Measurements from ENCODE around the gene ZSCAN29. TPM values are rescaled to one million over a fixed set of nuclear protein-coding genes. Genes with fewer than 3 reads are reported as not detected.

Gene ZSCAN29
- total RNA-seq: 18.2 TPM

DNA sequence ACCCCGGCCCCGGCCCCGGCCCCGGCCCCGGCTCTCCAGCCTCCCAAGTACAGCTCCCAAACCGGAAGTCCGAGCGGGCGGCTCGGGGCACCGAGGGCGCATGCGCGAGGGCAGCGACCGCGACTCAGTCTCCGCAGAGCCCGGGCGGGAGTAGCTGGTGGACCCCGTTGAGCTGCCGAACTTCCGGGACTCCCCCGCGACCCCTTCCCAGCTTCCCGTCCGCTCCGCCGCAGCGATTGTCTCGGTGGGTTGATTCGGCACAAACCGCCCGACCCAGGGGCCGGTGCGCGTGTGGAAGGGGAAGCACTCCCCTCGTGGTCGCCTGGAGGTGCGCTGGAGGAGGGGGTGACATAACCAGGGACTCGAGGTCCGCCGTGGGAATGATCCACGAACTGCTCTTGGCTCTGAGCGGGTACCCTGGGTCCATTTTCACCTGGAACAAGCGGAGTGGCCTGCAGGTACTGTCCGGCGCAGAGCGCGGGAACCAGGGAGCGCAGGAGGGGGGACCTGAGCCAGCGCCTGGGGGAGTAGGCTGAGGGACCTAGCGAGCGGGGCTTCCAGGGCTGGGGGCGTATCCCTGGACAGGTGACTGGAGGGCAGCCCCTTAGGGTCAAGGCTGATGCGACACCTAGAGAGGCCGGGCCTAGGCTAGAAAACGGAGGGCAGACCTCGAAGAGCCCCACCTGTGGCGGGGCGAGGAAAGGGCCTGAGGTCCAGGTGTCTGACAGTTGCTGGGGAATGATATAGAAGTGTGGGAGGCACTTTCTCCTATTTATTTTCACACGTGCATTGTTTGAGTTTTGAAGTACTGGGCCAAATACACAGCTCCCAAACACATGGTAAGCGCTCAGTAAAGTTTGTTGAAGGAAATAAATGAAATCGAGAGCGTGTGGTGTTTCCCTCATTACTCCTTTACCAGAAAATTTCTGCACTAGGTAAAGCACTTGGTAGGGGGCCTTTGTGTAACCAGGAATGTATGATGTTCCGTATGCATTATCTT, at the start of gene ZSCAN29, which contains the start of gene TUBGCP4:
Gene ZSCAN29 (minus strand): TSS at position 69 of the 1,000 bp plus-strand sequence. CDS start 1,130 bp downstream, outside the sequence.
Gene TUBGCP4 (plus strand): TSS at position 127 of the 1,000 bp plus-strand sequence. CDS start 254 bp downstream, at position 381.
- no peaks in the 10 kb centered on the region for H3K9me3 ChIP-seq
- no peaks in the 10 kb centered on the region for H3K27me3 ChIP-seq
- TF ChIP-seq POLR2A (IDR thresholded peaks at IDR 0.05) (no peak), POLR2AphosphoS5 (IDR thresholded peaks at IDR 0.05; ENCODE audit: insufficient read depth in 1 of 2, low read depth in 1 of 2) (peak in 1 of 2 donors; percentile 65)
- TF ChIP-seq, protein P1, sequence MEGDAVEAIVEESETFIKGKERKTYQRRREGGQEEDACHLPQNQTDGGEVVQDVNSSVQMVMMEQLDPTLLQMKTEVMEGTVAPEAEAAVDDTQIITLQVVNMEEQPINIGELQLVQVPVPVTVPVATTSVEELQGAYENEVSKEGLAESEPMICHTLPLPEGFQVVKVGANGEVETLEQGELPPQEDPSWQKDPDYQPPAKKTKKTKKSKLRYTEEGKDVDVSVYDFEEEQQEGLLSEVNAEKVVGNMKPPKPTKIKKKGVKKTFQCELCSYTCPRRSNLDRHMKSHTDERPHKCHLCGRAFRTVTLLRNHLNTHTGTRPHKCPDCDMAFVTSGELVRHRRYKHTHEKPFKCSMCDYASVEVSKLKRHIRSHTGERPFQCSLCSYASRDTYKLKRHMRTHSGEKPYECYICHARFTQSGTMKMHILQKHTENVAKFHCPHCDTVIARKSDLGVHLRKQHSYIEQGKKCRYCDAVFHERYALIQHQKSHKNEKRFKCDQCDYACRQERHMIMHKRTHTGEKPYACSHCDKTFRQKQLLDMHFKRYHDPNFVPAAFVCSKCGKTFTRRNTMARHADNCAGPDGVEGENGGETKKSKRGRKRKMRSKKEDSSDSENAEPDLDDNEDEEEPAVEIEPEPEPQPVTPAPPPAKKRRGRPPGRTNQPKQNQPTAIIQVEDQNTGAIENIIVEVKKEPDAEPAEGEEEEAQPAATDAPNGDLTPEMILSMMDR (IDR thresholded peaks at IDR 0.05): peak in 1 of 3 experiments; percentile 9
- no peak for DNase-seq (ENCODE audit: extremely low spot score in 2 of 2)
- peak within 1 kb of the TSS; percentile 78 for H3K27ac ChIP-seq
- peaks cover 27% of the 10 kb centered on the region for H3K4me1 ChIP-seq
- peak within 1 kb of the TSS; percentile 72 to 76 for H3K4me3 ChIP-seq
- H3K36me3 ChIP-seq: peaks cover 0 to 15% of the 10 kb centered on the region in 2 donors
- intact Hi-C loops (cut with DNase I): no loop called here

DNA sequence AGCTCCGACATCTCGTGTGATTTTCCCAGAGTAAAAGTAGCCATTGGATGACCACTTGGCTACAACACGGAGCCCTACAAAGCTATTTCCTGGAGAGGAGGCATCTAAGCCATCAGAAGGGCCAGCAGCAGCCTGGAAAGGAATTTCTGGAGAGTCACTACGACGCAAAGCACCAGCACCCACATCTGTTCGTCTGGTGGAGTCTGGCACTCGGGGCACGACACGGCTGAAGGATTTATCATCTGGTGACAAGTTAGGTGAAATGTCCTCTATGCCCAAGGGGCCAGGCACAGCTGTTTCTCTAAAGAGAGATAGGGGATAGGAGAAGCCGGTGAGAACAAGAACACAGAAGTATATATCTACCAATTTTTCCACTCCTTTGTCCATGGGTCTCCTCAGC, 49.6 kb upstream of the ZSCAN29 start:
- Histone ChIP-seq H3K27me3 (no peaks in the 10 kb centered on the region), H3K27ac (no peak overlapping the region), H3K4me1 (no peaks in the 10 kb centered on the region), H3K36me3 (peaks cover 0 to 49% of the 10 kb centered on the region in 2 donors), H3K9me3 (no peaks in the 10 kb centered on the region), H3K4me3 (no peak overlapping the region)
- TF ChIP-seq POLR2A (IDR thresholded peaks at IDR 0.05) (no peak), POLR2AphosphoS5 (IDR thresholded peaks at IDR 0.05; ENCODE audit: insufficient read depth in 1 of 2, low read depth in 1 of 2) (no peak)
- TF ChIP-seq, protein P1 (IDR thresholded peaks at IDR 0.05): no peak
- DNase-seq (ENCODE audit: extremely low spot score in 2 of 2): no peak
- intact Hi-C loops (cut with DNase I): no loop called here

DNA sequence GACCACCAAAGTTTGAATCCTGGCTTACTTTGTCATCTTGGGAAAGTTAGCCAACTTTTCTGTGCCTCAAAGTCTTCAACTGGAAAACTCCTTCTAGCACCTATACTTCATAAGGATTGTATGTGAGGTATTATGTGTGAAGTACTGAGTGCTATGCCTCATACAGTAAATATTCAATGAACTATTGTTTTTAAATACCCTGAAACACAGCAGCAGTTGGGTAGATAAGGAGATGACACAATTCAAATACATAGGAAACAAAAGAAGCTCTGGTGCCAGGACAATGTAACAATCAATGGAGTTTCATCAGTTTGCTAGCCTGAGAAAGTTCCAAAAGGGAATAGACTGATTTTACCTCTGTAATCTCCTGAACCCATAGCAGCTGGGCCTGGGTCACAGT, 43.4 kb upstream of the ZSCAN29 start:
- Histone ChIP-seq H3K4me3 (no peak overlapping the region), H3K27me3 (no peaks in the 10 kb centered on the region), H3K36me3 (peaks cover 0 to 53% of the 10 kb centered on the region in 2 donors), H3K9me3 (no peaks in the 10 kb centered on the region), H3K4me1 (no peaks in the 10 kb centered on the region), H3K27ac (no peak overlapping the region)
- no peak for DNase-seq (ENCODE audit: extremely low spot score in 2 of 2)
- TF ChIP-seq POLR2A (IDR thresholded peaks at IDR 0.05) (no peak), POLR2AphosphoS5 (IDR thresholded peaks at IDR 0.05; ENCODE audit: insufficient read depth in 1 of 2, low read depth in 1 of 2) (no peak)
- TF ChIP-seq, protein P1 (IDR thresholded peaks at IDR 0.05): no peak
- intact Hi-C loops (cut with DNase I): no loop called here

DNA sequence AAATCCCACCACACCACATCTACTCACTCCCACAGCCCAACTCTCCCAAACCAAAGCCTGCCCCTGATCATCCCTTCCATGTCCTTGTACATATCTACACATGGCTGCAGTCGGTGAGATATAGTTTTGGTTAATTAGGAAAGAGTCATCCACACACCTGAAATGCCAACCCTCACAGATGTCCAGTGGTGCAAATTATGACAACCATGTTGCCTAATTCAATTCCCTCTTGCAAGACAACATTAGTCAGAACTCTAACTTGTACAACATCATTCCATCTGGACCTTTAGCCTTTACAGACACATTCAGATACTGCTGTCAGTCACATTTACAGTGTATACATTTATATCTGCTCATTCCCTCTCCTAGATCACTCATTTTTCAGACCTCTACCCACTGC, 41.3 kb upstream of the ZSCAN29 start:
- Histone ChIP-seq H3K36me3 (peaks cover 0 to 70% of the 10 kb centered on the region in 2 donors), H3K4me1 (no peaks in the 10 kb centered on the region), H3K4me3 (no peak overlapping the region), H3K27ac (no peak overlapping the region), H3K9me3 (no peaks in the 10 kb centered on the region), H3K27me3 (no peaks in the 10 kb centered on the region)
- no peak for DNase-seq (ENCODE audit: extremely low spot score in 2 of 2)
- intact Hi-C loops (cut with DNase I): no loop called here
- TF ChIP-seq POLR2A (IDR thresholded peaks at IDR 0.05): no peak
- TF ChIP-seq, protein P1 (IDR thresholded peaks at IDR 0.05): no peak
- no peak for TF ChIP-seq POLR2AphosphoS5 (IDR thresholded peaks at IDR 0.05; ENCODE audit: insufficient read depth in 1 of 2, low read depth in 1 of 2)
